Subcutaneous adipose tissue (tissue), 4 donors: ENCODE data around the gene PTPRE. TPM values are rescaled to one million over a fixed set of nuclear protein-coding genes. Genes with fewer than 3 reads are reported as not detected.

ENCODE experiments used
- CTCF ChIP-seq: fragments of 450-650 bp; IDR thresholded peaks from one replicate; pipeline ENCODE4 v1.5.1; 2016; ENCODE audit warnings: low read depth, mild to moderate bottlenecking, control low read depth, antibody characterized with exemption, moderate library complexity
- total RNA-seq, 4 donors: library from RNA; depleted of rRNA; stranded (reverse); fragments of >200 nt; gene quantifications; one replicate each; pipeline ENCODE4 v1.1.0, GENCODE V29; 2016

The PTPRE gene
- total RNA-seq, 4 donors from 2014 or later, result 10.7 to 66.8 (median 27.9) TPM

- TF ChIP-seq CTCF, result no peak
Measured at GRCh38 chr10:127971101-127971946, 64.4 kb downstream of the PTPRE start.

- TF ChIP-seq CTCF, result no peak
Measured at GRCh38 chr10:127971963-127972615, 65.2 kb downstream of the PTPRE start.

GRCh38 chr10:127972751-127973357, 66.0 kb downstream of the PTPRE start:
- no peak for TF ChIP-seq CTCF

GRCh38 chr10:127973791-127974311, 66.9 kb downstream of the PTPRE start:
- no peak for TF ChIP-seq CTCF

GRCh38 chr10:127974911-127975310, 68.0 kb downstream of the PTPRE start:
- no peak for TF ChIP-seq CTCF

- no peak for TF ChIP-seq CTCF
Measured at GRCh38 chr10:127976286-127976685, 69.4 kb downstream of the PTPRE start.
